Superior temporal gyrus (tissue), 1 donor: ENCODE results near the gene MTAP.
A peak's percentile ranks its signal among the peaks of the same experiment; 100 is the strongest.

Source experiments
- DNase-seq: peaks from one replicate; pipeline ENCODE4 v3.0.0-alpha.2; 2016; ENCODE audit errors: extremely low spot score

The MTAP gene

DNA sequence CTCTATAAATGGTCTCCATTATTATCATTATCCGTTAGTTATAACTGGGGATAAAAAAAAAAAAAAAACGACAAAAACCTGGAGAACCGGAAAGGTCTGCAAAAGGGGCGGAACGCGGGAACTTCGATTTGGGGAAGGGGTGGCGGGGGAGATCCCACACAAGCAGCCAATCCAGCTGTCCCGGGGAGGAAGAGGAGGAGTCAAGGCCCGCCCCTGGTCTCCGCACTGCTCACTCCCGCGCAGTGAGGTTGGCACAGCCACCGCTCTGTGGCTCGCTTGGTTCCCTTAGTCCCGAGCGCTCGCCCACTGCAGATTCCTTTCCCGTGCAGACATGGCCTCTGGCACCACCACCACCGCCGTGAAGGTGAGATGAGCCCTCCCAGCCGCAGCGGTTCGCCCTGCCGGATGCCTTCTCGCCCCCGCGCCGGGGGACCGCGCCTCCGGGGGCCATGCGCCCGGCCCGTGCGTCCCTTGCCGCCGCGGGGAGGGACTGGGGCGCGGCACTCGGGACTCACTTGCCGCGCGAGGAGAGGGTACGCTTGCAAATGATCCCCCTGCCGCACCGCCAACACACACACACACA is at the start of gene MTAP:
Gene MTAP (plus strand): TSS at position 219 of the 583 bp plus-strand sequence. CDS start 113 bp downstream, at position 332.
- DNase-seq = peak; percentile 91

DNA sequence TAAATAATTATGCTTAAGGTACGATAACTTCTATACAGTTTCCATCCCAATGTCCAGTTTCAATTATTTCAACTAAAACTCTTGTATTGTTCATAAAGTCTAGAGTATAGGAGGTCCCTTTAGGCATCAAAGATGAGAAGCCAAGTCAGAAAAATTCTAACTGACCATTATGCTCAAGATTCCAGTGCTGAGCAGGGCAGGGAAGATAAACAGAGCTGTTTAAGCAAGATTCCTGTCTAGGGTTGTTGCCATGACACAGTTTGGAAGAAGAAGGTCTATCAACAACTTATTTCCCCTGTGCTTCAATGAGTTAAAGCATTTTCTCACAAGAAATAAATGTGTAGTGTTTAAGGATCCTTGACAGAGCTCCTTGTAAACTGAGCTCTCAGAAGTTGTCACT is 48.9 kb upstream of the MTAP start:
- no peak for DNase-seq

DNA sequence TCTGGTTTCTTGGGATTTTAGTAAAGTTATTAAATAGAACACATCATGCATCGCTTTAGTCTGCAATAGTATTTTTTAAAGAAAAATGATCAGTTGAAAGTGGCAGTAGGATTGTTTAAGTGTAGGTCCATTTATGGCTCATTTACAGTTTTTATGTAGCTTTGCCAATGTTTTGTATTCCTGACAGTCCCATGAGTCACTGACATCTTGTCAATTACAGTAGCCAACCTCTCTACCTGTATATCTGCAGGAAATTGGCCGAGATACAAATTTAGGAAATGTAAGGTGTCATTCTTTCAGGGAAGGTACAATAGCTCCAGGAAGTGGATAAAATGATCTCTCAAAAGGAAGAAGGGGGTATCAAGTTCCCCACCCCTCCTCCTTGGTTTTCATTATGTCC is 47.7 kb upstream of the MTAP start:
- no peak for DNase-seq

DNA sequence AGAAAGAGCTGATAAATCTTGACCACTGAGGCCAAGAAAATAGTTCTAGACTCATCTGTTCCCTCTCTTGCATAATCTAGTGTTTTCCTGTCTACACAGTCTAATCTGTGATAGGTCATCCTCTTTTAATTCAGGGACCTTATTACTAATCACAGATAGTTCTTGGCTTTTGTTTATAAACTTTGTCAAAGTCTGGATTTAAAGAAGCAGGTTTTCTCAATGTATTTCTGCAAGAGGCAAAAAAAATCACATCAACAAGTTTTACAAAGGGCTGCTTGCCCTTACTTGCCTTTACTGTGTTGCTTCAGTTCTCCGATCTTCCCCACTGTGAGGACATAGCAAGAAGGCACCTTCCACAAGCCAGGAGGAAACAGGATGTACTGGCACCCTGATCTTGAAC is 43.9 kb upstream of the MTAP start:
- no peak for DNase-seq

DNA sequence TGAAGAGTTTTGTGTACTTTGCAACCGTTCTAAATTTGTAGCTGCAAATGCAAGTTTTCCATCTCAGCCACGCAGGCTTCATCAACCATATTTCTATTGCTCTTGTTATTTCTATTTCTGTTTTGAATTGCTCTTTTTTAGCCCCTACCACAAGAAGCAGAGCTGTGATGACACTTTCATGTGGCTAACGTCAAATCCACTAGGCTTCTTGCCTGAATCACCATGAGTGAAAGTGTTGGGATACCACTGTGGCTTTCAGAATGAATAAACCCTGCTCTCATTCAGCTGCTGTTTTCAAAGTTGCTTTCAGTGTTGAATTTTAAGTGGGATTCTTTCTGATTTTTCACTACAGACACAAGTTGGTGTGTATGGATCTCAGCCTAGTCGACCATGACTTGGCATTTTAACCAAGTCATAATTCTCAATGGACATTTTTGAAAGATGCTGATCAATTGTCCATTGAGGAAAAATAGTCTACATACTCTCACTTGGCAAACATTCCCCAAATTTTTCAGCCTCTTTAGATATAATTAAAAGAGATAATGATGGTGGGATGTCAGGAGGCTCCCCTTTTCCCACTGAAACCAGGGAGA is 41.0 kb upstream of the MTAP start:
- DNase-seq = no peak

DNA sequence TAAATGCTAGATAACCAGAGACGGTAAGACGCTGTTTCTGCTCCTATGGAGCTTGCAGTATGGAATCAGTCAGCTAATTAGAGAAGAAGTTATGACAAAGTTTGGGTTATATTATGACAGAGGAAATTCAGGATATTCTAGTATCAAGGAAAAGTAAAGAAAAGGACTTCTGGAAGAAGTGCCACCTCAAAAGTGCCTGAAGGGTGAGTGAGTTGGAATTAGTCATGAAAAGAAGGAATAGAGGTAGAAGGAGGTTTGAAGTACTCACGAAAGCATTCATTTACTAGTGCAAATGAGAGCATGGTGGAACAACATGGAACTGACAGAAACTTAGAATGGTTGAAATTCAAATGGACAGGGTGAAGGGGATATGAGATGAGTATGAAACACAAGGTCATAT is 40.4 kb upstream of the MTAP start:
- DNase-seq = no peak

DNA sequence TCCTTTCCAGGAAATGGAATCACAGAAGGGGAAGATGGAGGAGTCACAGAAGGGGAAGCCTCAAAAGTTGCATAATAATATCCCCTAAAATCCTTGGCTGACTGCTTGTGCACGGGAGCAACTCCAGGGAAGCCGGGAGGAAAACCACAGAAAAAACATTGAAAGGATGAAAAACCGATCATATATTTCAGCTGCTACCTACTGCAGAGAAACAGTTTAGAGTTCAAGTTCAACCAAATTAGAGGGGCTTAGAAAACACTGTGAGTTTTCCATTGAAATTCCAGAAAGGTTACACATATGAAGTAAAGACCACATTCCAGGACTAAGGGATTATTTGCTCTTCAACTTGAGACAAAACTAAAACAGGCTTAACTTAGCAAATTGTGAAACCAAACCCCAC is 37.6 kb upstream of the MTAP start:
- DNase-seq = no peak

DNA sequence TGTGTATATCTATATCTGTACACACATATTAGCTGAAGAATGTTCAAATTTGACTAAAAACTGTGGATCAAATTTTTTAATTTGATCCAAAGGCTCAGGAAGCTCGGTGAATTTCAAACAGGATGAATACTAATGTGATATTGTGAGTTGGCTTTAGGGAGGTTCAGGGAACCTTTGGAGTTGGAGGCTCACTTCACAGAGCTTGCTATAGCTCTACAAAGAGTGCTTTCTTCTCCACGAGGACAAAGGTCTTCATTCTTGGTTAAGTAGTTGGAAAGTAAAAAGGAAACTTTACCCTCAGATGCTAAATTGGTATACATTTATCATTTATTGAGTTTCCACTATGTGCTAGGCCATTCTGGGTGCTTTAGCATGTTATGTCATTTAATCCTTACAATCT is 36.3 kb upstream of the MTAP start:
- DNase-seq = no peak

DNA sequence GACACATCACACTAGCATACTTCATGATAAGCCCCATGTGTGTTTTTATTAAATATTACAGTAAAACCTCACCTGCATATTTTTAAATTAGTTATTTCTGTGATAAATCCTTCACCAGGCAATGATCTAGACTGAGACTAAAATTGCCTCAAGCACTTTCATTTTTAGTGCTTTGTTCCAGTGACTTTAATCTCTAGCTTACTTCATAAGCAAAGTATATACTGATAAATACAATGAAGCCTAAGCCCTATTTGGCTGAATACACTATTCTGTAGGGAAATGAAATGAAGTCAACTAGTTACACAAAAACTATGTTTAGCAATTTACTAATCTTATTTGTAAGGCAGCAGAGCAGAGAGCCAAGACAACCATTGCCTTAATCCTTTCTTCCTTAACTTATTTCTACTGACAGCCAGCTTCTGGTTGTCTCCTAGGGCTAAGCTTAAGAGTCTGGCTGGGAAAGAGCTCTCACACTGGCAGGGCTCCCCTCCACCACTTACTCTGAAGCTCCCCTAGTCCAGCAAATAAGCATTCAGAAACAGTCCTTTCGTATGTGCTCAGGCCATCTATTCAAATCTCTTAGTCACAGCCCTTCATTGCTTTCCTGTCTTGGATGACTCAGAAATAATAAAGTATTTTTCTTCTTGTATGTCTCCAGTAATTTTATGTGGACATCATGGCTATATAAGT is 31.4 kb upstream of the MTAP start:
- DNase-seq = no peak

DNA sequence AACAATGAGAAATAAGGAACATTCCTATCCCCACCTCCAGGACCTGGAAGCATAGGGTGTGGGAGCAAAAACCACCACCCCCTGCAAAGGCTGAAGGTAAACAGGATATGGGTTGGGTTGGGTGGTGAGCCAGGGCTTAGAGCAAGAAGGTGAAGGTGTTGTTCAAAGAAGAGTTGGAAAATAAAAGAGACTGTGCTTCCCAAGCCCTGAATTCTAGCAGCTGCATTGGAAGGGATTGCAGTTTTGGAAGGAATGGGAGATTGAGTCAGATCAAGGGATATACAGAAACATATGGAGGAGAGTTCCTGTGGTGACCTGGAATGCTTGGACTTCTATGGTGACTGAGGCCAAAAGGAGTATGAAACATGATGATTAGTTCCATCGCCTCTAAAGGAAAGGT is 24.7 kb upstream of the MTAP start:
- no peak for DNase-seq

DNA sequence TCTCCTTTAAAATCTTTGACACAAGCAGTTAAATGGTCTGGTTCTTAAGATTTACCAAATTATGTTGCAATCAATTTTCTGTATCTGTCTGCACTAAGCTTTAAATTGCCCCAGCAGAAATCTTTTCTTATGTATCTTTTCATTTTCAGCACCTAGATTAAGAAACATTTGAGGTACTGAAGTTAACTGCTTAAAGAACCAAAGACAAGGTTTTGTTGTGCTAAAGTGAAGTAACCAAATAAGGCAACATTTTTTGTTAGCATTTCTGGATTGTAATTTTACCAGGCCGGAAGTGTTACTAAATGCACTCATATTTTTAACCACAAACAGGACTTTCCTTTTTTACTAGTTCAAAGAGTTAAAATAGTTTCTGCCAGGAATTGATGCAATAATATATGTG is 24.1 kb upstream of the MTAP start:
- DNase-seq = no peak

DNA sequence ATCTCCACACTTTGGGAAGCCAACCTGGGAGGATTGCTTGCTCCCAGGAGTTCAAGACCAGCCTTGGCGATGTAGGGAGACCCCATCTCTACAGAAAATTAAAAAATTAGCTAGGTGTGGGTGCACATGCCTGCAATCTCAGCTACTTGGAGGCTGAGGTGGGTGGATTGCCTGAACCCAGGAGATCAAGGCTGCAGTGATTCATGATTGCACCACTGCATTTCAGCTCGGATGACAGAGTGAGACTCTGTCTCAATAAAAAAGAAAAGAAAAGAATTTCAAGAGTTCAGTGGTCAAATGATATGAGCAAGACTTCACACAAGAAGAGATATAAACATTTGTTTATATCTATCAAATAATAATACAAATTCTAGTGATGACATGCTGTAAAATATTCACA is 23.0 kb upstream of the MTAP start:
- DNase-seq = no peak

DNA sequence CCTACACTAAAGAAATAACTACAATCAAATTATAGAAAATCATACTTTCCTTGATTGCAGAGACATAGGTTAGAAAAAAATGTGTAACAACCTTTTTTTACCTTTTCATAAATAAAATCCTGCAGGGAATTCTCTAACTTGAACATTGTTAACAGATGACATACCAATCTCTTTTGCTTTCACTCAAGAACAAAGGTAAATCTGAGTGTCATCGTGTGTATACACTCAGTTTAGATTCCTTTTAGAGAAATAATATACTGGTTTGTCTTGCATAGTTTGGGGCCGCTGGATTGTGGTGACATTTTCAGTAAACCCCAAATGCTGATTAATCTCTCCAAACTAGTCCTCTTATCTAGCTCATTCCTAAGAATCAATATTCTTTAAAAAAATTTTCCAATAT is 20.8 kb upstream of the MTAP start:
- DNase-seq = no peak

DNA sequence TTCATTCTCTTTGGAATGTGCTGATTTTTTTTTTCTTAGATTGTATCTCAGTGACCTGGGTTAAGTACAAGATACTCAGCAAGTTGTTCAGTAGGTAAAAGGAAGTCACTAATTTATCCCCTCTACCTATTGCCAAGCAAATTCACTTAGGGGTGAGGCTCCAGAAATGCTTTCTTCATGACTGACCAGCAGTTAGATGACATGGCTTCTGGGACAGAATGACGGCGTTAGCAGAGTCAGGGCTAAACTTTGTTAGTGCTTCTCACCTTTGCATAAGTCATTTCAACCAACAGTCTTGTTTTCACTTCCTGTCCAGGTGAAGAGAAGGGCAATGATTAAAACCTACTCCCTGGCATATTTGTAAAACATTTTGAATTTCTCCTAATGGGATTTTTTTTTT is 20.2 kb upstream of the MTAP start:
- no peak for DNase-seq

DNA sequence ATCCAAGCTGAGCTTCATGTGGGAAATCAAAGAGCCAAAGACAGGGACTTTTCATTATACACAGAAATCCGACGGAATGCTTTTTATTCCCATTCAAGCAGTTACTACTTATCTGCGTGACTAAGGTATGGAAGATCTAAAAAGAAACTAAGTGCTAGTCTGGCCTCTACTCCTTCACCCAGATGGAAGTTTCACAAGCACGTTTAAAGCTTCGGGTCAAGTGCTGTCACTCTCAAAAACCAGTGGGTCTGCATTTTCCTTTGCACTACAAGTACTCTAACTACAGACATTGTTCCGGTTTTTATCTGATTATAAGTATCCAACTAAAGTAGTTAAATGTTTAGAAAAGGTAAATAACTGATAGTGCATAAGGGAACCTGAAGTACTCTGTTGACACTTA is 13.7 kb upstream of the MTAP start:
- DNase-seq = no peak

DNA sequence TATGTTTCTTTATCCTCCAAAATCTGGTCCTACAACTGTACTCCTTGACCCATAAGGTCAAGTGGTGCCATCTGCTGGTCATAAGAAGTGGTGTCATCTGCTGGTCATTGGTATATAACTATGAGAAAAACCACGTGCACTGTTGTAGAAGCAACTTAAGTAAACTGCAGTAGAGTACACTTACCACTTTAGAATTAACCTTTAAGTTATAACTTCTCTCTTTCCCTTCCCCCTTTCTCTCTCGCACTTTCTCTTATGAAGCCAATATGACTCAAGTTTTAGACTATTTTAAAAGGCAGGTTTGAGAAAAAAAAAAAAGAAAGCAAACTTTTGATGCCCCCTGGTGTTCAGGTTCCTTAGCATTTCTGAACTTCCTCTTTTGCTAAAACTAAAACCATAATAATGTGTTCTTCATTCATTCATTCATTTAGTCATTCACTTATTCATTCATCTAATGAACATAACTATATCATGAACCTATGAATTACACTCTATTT is 12.8 kb upstream of the MTAP start:
- DNase-seq = peak; percentile 93

DNA sequence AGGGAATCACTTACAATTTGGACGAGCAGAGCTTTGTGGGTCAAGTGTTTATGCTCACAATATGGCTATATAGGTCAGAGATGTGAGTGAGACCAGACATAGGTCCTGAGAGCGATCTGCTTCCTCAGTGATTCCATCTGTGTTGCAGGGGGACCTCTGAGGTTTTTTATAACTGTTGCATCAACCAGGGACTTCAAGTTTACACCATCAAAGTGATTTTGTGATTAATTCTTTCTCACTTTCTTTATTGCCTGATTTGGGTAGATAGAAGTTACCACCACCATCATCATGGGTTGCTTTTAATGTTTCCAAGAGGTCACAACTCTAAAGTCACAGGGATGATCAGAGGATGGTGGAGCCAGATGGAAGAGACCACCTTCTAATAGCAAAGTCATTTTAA is 7.0 kb upstream of the MTAP start:
- no peak for DNase-seq

DNA sequence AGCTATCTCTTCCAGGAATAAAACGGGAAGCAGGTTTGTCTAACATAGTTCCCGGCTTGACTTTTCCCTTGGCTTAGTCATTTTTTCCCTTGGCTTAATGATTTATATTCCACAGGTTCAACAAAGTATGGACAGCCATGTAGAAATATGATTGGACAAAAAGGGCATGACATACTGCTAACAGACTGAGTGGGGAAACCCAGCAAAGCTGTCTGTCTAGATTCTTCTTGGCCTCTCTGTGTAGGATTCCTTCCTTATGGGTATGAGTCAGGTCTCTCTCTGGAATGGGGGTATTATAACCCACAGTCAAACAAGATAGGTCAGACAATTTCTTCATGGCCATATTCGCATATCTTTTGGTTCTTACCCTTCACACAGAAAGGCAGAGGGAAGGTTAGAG is 5.7 kb upstream of the MTAP start:
- no peak for DNase-seq

DNA sequence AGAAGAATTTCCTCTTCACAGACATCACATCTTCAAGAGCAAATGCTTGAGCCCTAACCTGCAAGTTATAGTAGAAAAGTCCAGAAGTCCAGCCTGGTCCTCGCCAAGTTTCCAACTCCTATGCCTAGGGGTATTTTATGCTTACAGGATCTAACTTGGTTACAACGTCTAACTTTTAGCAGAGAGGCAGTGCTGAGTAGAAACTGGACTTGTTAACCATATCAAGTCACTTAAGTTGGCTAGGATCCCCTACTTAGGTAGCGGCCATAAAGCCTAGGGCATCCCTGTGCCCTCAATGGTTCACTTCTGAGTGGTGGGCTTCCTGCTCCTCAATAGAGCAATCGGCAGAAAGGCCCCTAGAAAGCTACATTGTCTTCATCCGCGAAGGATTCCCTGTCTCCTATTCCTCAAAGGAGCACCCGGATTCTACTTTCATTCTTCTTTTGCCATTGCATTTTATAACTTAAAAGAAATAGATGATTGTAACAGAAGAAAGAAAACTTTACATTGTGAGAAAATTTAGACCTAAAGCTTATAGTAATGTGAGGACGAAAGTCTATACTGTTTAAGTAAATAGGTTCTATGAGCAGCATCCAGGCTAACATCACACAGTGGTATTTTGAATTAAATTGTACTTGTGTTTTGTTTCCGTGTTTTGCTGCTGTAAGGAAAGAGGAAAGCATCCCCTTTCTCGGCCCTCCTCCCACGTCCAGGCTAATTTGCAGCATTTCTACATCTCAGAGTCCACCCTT is 1.3 kb upstream of the MTAP start:
- no peak for DNase-seq

DNA sequence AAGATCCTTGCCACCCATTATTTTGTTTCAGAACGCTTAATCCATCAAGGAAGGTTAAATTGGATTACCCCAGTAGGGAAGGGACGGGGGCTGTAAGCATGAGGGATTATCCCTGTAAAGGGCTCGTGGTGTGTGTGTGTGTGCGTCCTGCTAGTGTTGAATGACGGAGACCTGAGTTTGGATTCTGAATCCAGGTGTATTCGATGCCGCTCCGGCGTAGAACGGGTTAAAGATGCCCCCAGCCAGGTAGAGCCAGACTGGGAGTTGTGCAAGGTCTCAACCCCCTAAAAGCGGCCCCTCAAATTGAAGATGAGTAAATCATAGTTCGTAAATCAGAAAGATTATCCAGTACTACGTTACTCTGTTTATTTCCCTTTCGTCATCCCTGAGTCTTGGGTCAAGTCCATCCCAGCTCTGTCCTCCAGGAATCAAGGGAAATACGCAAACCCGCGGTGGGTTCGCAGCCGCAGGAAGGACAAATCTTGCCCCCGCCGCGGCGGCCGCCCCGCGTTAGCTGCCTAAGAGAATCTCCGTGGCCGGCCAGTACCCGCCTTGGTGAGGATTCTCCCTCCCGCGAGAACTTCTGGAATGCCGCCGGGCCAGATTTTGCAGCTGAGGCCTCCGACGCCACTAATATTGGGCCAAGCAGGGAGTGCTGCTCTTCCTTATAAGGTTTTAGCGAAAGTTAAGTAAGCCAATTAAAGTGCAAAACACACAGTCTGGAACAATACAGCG is 586 bp upstream of the MTAP start:
- no peak for DNase-seq

DNA sequence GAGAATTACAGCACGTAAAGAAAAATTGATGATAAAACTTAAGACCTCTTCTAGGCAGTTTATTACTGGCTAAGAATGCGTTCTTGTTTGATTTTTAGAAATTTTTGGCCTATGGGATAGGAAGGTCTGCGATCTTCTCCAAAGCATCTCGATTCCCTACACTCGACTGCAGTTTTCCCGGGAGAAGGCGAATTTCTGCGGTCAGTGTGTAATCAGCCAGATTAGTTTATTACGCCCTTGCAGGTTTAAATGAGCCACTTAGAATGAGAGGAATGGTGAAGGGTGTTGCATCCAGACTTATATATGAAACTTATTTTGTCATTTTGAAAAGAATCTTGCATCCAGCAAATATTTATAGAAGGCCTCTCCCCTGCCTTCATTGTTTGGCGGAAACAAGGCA is 1.2 kb downstream of the MTAP start:
- no peak for DNase-seq

DNA sequence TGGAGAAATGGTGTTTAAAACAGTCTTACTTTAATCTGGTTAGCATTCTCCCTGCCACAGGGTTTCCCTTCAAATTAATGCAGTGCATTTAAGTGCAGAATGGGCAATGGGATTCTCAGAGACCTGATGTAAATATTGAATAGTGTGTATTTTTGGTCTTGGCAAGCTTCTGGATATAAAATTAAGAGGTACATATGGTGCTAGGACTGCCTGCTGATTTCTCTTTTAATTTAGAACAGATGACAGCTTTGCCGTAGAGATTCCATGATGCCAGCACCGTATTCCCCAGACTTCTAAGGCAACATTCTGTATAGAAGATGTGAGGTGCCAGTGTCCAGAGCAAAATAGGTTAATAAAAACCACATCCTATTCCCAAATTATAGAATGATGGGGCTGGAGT is 1.9 kb downstream of the MTAP start:
- no peak for DNase-seq
